ENCODE measurements around the gene AVPR2. TPM values are rescaled to one million over a fixed set of nuclear protein-coding genes. Genes with fewer than 3 reads are reported as not detected.

AVPR2 gene
- total RNA-seq, 4 donors from 2014 or later = 1.1 to 2.8 (median 2.6) TPM; not detected in 1

DNA sequence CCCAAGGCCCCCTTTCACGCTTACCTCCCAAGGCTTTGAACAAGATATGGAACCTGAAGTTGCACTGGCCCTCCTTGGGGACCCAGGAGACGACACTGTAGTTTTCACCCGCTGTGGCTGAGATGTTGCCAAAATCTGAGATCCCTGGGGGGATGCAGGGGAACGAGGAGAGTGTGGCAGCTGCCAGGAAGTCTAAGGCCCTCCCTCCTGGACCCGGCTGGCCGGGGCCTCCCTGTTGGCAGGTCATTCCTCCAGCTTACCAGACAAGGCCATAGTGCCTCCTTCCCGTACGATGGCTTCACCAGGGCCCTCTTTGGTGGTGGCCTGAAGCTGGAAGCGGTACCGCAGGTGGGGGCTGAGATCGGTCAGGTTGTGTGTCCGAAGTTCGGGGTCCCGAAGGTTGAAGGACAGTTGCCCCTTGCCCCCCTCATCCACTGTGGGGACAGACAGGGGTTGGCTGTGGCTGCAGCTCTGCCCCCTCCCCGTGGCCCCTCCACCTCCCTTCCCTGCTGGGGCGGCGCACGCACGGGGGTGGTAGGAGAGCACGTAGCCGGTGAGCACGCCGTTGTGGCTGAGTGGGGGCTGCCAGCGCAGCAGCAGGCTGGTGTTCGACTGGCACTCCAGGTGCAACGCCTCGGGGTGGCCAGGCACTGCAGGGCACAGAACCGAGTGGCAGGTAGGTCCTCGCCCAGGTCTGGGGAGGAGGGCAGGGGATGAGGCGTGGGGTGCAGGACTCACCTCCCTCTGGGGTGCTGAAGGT is 39.7 kb upstream of the AVPR2 start:
- intact Hi-C loops (cut with DNase I) = no loop called here
- Histone ChIP-seq H3K4me3 (replicated peaks in 1 of 3) (no peak overlapping the region), H3K27ac (no peak overlapping the region), H3K4me1 (no peaks in the 10 kb centered on the region), H3K9me3 (no peaks in the 10 kb centered on the region), H3K27me3 (no peaks in the 10 kb centered on the region), H3K36me3 (no peaks in the 10 kb centered on the region)
- TF ChIP-seq POLR2A (IDR thresholded peaks at IDR 0.05) (no peak), CTCF (IDR thresholded peaks at IDR 0.05) (no peak)
- 50 to 74% methylated on average over 2 to 9 of the region's 30 CpGs for WGBS, 2 donors
- no peak for DNase-seq

DNA sequence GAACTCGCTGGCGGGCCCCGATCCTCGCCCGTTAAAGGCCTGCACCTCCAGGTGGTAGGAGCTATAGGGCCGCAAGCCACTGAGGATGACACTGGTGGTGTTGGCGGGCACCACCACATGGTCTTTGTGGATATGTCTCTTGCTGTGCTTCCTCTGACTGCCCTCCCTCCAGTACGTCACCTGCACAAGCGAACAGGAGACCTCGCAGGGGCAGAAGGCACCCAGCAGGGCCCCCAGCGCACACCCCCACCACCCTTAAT is 39.2 kb upstream of the AVPR2 start:
- Histone ChIP-seq H3K36me3 (no peaks in the 10 kb centered on the region), H3K9me3 (no peaks in the 10 kb centered on the region), H3K27ac (no peak overlapping the region), H3K27me3 (no peaks in the 10 kb centered on the region), H3K4me1 (no peaks in the 10 kb centered on the region), H3K4me3 (replicated peaks in 1 of 3) (no peak overlapping the region)
- TF ChIP-seq CTCF (IDR thresholded peaks at IDR 0.05) = no peak
- no peak for TF ChIP-seq POLR2A (IDR thresholded peaks at IDR 0.05)
- intact Hi-C loops (cut with DNase I) = no loop called here
- WGBS, 2 donors = no CpG with 5 or more reads among the region's 11 CpGs
- no peak for DNase-seq

- Histone ChIP-seq H3K4me3 (replicated peaks in 1 of 3) (no peak overlapping the region), H3K27me3 (no peaks in the 10 kb centered on the region), H3K4me1 (no peaks in the 10 kb centered on the region), H3K27ac (no peak overlapping the region), H3K36me3 (no peaks in the 10 kb centered on the region), H3K9me3 (no peaks in the 10 kb centered on the region)
- no peak for TF ChIP-seq POLR2A (IDR thresholded peaks at IDR 0.05)
- no peak for TF ChIP-seq CTCF (IDR thresholded peaks at IDR 0.05)
- intact Hi-C loops (cut with DNase I) = no loop called here
- WGBS, 2 donors = 93 to 98% methylated on average over 4 of the region's 9 CpGs
- DNase-seq = no peak
Measured at GRCh38 chrX:153865685-153866084, 38.8 kb upstream of the AVPR2 start.

DNA sequence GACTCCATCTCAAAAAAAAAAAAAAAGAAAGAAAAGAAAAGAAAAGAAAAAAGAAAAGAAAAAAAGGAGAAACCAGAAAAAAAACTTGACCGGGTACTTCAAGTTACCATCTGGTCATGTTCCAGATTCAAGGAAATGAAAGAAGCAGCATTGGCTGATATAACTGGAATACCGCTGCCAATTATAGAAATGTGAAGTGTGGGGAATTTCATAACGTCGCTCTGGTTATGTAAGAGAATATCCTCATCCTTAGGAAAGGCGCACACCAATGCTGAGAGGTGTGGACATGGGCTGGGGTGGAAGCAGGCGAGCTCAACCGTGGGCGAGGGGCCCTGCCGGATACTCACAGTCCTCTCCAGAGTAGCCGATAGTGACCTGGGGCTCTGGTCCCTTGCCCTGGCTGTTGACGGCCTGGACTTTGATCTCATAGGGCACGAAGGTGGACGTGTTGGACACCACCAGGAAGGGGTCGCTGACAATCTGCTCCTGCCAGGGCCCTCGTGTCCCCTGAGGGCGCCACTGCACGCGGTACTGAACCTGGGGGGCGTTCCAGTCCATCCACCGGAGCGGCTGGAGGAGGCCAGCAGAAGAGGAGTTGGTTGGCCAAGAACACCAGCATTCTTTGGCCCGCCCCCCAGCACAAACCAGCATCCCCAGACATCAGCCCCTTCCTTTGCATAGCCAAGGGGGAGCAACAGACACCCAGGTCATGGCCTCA is 38.0 kb upstream of the AVPR2 start:
- no peaks in the 10 kb centered on the region for H3K9me3 ChIP-seq
- no peak for DNase-seq
- intact Hi-C loops (cut with DNase I) = no loop called here
- no peaks in the 10 kb centered on the region for H3K36me3 ChIP-seq
- no peak overlapping the region for H3K27ac ChIP-seq
- no peaks in the 10 kb centered on the region for H3K4me1 ChIP-seq
- WGBS, 2 donors = 81% methylated on average over 9 of the region's 22 CpGs
- no peak for TF ChIP-seq POLR2A (IDR thresholded peaks at IDR 0.05)
- TF ChIP-seq CTCF (IDR thresholded peaks at IDR 0.05) = no peak
- no peak overlapping the region for H3K4me3 ChIP-seq (replicated peaks in 1 of 3)
- no peaks in the 10 kb centered on the region for H3K27me3 ChIP-seq

DNA sequence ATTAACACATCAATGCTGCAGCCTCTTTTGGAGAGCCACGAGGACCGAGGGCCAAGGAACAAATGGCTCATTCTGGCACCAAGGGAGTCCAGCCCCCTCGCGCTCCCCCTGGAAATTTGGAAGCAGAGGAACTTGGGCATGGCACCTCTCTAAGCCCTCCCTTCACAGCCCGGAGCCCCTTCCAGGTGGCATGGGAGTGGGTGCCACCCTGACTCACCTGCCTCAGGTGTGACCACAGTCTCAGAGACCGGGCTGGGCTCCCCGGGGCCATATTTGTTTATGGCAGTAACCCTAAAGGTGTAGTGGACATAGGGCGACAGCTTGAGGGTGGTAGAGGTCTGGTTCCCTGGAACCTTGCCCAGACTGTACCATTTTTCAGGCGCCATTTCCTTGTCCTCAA is 37.3 kb upstream of the AVPR2 start:
- H3K9me3 ChIP-seq = no peaks in the 10 kb centered on the region
- intact Hi-C loops (cut with DNase I) = no loop called here
- no peak for DNase-seq
- H3K27ac ChIP-seq = no peak overlapping the region
- no peaks in the 10 kb centered on the region for H3K27me3 ChIP-seq
- no peak for TF ChIP-seq CTCF (IDR thresholded peaks at IDR 0.05)
- TF ChIP-seq POLR2A (IDR thresholded peaks at IDR 0.05) = no peak
- WGBS, 2 donors = 67 to 78% methylated on average over 2 to 4 of the region's 9 CpGs
- no peaks in the 10 kb centered on the region for H3K36me3 ChIP-seq
- no peaks in the 10 kb centered on the region for H3K4me1 ChIP-seq
- H3K4me3 ChIP-seq (replicated peaks in 1 of 3) = no peak overlapping the region
